ENCODE data around the gene CLCC1. TPM values are rescaled to one million over a fixed set of nuclear protein-coding genes. Genes with fewer than 3 reads are reported as not detected.

Gene CLCC1, protein sequence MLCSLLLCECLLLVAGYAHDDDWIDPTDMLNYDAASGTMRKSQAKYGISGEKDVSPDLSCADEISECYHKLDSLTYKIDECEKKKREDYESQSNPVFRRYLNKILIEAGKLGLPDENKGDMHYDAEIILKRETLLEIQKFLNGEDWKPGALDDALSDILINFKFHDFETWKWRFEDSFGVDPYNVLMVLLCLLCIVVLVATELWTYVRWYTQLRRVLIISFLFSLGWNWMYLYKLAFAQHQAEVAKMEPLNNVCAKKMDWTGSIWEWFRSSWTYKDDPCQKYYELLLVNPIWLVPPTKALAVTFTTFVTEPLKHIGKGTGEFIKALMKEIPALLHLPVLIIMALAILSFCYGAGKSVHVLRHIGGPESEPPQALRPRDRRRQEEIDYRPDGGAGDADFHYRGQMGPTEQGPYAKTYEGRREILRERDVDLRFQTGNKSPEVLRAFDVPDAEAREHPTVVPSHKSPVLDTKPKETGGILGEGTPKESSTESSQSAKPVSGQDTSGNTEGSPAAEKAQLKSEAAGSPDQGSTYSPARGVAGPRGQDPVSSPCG
- total RNA-seq = 23.1 and 30.0 TPM in 2 replicates

DNA sequence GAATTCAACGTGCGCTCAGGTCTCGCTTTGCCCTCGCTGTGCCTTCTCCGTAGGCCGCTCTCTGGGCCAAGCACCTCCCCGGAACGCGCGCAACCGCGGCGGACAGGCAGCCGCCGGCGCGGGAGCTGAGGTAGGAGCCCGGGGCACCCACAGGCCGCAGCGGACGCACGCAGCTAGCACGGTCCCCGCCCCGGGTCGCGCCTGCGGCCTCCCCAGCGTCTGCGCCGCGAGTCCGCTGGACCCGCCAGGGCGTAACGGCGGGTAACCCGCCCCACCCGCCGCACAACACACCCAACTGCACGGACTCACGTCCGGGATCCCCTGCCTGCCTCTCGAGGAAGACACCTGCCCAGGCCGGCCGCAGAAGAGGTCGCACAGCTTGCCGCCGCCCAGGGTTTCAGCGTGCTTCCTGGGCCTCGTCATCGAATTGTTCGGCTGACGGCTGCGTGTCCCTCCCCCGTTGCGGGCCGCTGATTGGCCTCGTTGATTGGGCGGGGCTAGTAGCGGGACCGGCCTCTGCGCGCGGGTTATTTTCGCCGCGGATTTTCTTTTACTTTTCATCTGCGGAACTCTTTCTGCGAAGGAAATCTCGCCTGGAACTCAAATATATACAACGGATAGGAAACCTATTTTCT is at the start of gene CLCC1:
Gene CLCC1, minus strand, starts transcription at position 433 of the 635 bp plus-strand sequence. CDS start 13,047 bp downstream, outside the sequence.

Other genes with a start within 250 kb of the CLCC1 start
- 34.2 and 37.5 TPM in 2 replicates for gene STXBP3, start 216.8 kb downstream of the CLCC1 start, total RNA-seq
- gene AKNAD1, start 106.4 kb downstream of the CLCC1 start, total RNA-seq = 1.2 TPM in 1 of 2 replicates, not detected in the other
- 39.3 and 55.4 TPM in 2 replicates for gene GPSM2, start 86.5 kb downstream of the CLCC1 start, total RNA-seq
- gene WDR47, start 78.6 kb upstream of the CLCC1 start, total RNA-seq = 8.4 and 10.6 TPM in 2 replicates
- gene TAF13, start 112.5 kb upstream of the CLCC1 start, total RNA-seq = 36.9 and 50.3 TPM in 2 replicates
- gene TMEM167B, start 127.3 kb upstream of the CLCC1 start, total RNA-seq = 21.0 and 33.8 TPM in 2 replicates
- 0.18 and 0.29 TPM in 2 replicates for gene ELAPOR1, start 150.6 kb upstream of the CLCC1 start, total RNA-seq